Natural killer cell (primary cell): ENCODE data around the gene CACNA1S. TPM values are rescaled to one million over a fixed set of nuclear protein-coding genes. Genes with fewer than 3 reads are reported as not detected.

Experiments used
- ATAC-seq, 3 donors: fragments of 150-1000 bp in 2 of 3; fragments of 200-7000 bp in 1 of 3; cut with Tn5 transposase; 1 replicate in 1 of 3; 2 replicates in 2 of 3; pipeline ENCODE4 v1.10.0; 2021; ENCODE audit warnings: mild to moderate bottlenecking in 2 of 3, moderate library complexity in 2 of 3
- DNase-seq, 2 donors: peaks; one replicate each; pipeline versions ENCODE4 v3.0.0 to v3.0.0-alpha.2; 2013 to 2021; ENCODE audit warnings: mixed read lengths in 1 of 2
- H3K27ac ChIP-seq: one replicate; pipeline ENCODE4 v1.5.1; 2013; ENCODE audit warnings: mild to moderate bottlenecking, low read length
- H3K27me3 ChIP-seq: one replicate; pipeline ENCODE4 v1.6.1; 2013; ENCODE audit warnings: low read length; ENCODE audit not compliant: control insufficient read depth, insufficient read depth
- H3K36me3 ChIP-seq: one replicate; pipeline ENCODE4 v1.6.1; 2013; ENCODE audit warnings: low read length; ENCODE audit not compliant: control insufficient read depth, insufficient read depth
- H3K4me1 ChIP-seq: one replicate; pipeline ENCODE4 v1.6.1; 2013; ENCODE audit warnings: low read length; ENCODE audit not compliant: control insufficient read depth, insufficient read depth
- H3K4me3 ChIP-seq: one replicate; pipeline ENCODE4 v1.5.1; 2013; ENCODE audit warnings: low read length
- H3K9me3 ChIP-seq: one replicate; pipeline ENCODE4 v1.6.1; 2013; ENCODE audit warnings: low read length; ENCODE audit not compliant: control insufficient read depth, insufficient read depth
- H3K27ac Mint-ChIP-seq, 2 donors: one replicate each; pipeline ENCODE4 v1.8.0; 2022; ENCODE audit warnings: mild to moderate bottlenecking in 2 of 2, mixed read lengths in 2 of 2, moderate library complexity in 1 of 2
- H3K27me3 Mint-ChIP-seq, 2 donors: one replicate each; pipeline ENCODE4 v1.8.0; 2022; ENCODE audit warnings: low read depth in 2 of 2, mixed read lengths in 2 of 2
- H3K36me3 Mint-ChIP-seq: one replicate; pipeline ENCODE4 v1.8.0; 2022; ENCODE audit warnings: mixed read lengths
- H3K4me1 Mint-ChIP-seq, 2 donors: one replicate each; pipeline ENCODE4 v1.8.0; 2022; ENCODE audit warnings: mixed read lengths in 2 of 2
- H3K4me3 Mint-ChIP-seq: one replicate; pipeline ENCODE4 v1.8.0; 2022; ENCODE audit warnings: mild to moderate bottlenecking, moderate library complexity, mixed read lengths
- H3K9me3 Mint-ChIP-seq, 2 donors: one replicate each; pipeline ENCODE4 v1.8.0; 2022; ENCODE audit warnings: mixed read lengths in 2 of 2
- CTCF ChIP-seq: fragments of 200-600 bp; IDR thresholded peaks from one replicate; pipeline ENCODE4 v1.8.0; 2022; ENCODE audit warnings: antibody characterized with exemption
- WGBS: methylation state at CpG from one replicate; pipeline ENCODE4 v1.1.7; 2013; ENCODE audit warnings: missing lambda C conversion rate; ENCODE audit not compliant: insufficient coverage; 5-methylcytosine and 5-hydroxymethylcytosine counted together
- intact Hi-C: fragments of 100-400 bp; cut with micrococcal nuclease; formaldehyde crosslinking; loops from one replicate; pipeline ENCODE4 v1.14.2; 2022
- total RNA-seq, 4 donors: library from RNA; stranded (reverse); fragments of 120-200 nt in 1 of 4; gene quantifications; one replicate each; pipeline versions ENCODE4 v1.2.3 to v1.2.4, GENCODE V29; 2013 to 2022

Gene CACNA1S
- total RNA-seq, 3 donors from 2014 or later (not counting 1 experiment from before 2014, with no cell fraction given): not detected

GRCh38 chr1:201141418-201141817 is 29.2 kb upstream of the CACNA1S start:
- no peak overlapping the region for H3K27ac ChIP-seq
- WGBS: 96% methylated on average over 5 of the region's 5 CpGs
- no peak overlapping the region for H3K27ac Mint-ChIP-seq
- no peaks in the 10 kb centered on the region for H3K4me1 Mint-ChIP-seq
- DNase-seq (no peak), ATAC-seq (no peak)
- no peak overlapping the region for H3K4me3 Mint-ChIP-seq
- H3K4me3 ChIP-seq: no peak overlapping the region
- no peak for TF ChIP-seq CTCF
- no peaks in the 10 kb centered on the region for H3K27me3 ChIP-seq
- peaks cover 7% of the 10 kb centered on the region for H3K36me3 Mint-ChIP-seq
- intact Hi-C loops: no loop called here
- no peaks in the 10 kb centered on the region for H3K4me1 ChIP-seq
- peaks cover 21% of the 10 kb centered on the region for H3K36me3 ChIP-seq
- H3K9me3 Mint-ChIP-seq: no peaks in the 10 kb centered on the region
- H3K9me3 ChIP-seq: no peaks in the 10 kb centered on the region
- no peaks in the 10 kb centered on the region for H3K27me3 Mint-ChIP-seq

- H3K27ac Mint-ChIP-seq: no peak overlapping the region
- DNase-seq (no peak), ATAC-seq (no peak)
- Histone ChIP-seq H3K36me3 (peaks cover 21% of the 10 kb centered on the region), H3K27ac (no peak overlapping the region), H3K9me3 (no peaks in the 10 kb centered on the region), H3K27me3 (no peaks in the 10 kb centered on the region), H3K4me1 (no peaks in the 10 kb centered on the region), H3K4me3 (no peak overlapping the region)
- WGBS: 89% methylated on average over 8 of the region's 8 CpGs
- no peaks in the 10 kb centered on the region for H3K9me3 Mint-ChIP-seq
- no peaks in the 10 kb centered on the region for H3K4me1 Mint-ChIP-seq
- TF ChIP-seq CTCF: no peak
- H3K4me3 Mint-ChIP-seq: no peak overlapping the region
- H3K27me3 Mint-ChIP-seq: no peaks in the 10 kb centered on the region
- intact Hi-C loops: no loop called here
- peaks cover 7% of the 10 kb centered on the region for H3K36me3 Mint-ChIP-seq
Measured at GRCh38 chr1:201140941-201141260, 28.7 kb upstream of the CACNA1S start.

GRCh38 chr1:201140235-201140940 is 28.2 kb upstream of the CACNA1S start:
- Histone ChIP-seq H3K4me3 (no peak overlapping the region), H3K9me3 (no peaks in the 10 kb centered on the region), H3K27me3 (no peaks in the 10 kb centered on the region), H3K4me1 (no peaks in the 10 kb centered on the region), H3K36me3 (peaks cover 21% of the 10 kb centered on the region), H3K27ac (no peak overlapping the region)
- Mint-ChIP-seq H3K27ac (no peak overlapping the region), H3K4me3 (no peak overlapping the region), H3K36me3 (peaks cover 7% of the 10 kb centered on the region), H3K9me3 (no peaks in the 10 kb centered on the region), H3K27me3 (no peaks in the 10 kb centered on the region), H3K4me1 (no peaks in the 10 kb centered on the region)
- WGBS: 76% methylated on average over 9 of the region's 10 CpGs
- no peak for TF ChIP-seq CTCF
- DNase-seq: no peak
- intact Hi-C loops: no loop called here
- no peak for ATAC-seq

GRCh38 chr1:201139756-201140155 is 27.5 kb upstream of the CACNA1S start:
- Mint-ChIP-seq H3K27me3 (no peaks in the 10 kb centered on the region), H3K9me3 (no peaks in the 10 kb centered on the region), H3K36me3 (peaks cover 7% of the 10 kb centered on the region), H3K27ac (no peak overlapping the region), H3K4me3 (no peak overlapping the region), H3K4me1 (no peaks in the 10 kb centered on the region)
- no peaks in the 10 kb centered on the region for H3K4me1 ChIP-seq
- no peaks in the 10 kb centered on the region for H3K9me3 ChIP-seq
- TF ChIP-seq CTCF: no peak
- no peak for DNase-seq
- peaks cover 17% of the 10 kb centered on the region for H3K36me3 ChIP-seq
- H3K4me3 ChIP-seq: no peak overlapping the region
- no peak overlapping the region for H3K27ac ChIP-seq
- ATAC-seq: no peak
- H3K27me3 ChIP-seq: no peaks in the 10 kb centered on the region
- intact Hi-C loops: no loop called here
- 87% methylated on average over 9 of the region's 9 CpGs for WGBS
